Activated CD4-positive, alpha-beta T cell treated with anti-CD3 and anti-CD28 coated beads for 36 hours (primary cell): ENCODE measurements around the gene MBD1. TPM values are rescaled to one million over a fixed set of nuclear protein-coding genes. Genes with fewer than 3 reads are reported as not detected.
A peak's percentile ranks its signal among the peaks of the same experiment; 100 is the strongest.
"Not testable (repeated sequence)": the region's sequence is repeated elsewhere in the genome, so short reads cannot be mapped to it uniquely, and the experiment has no call there.

Source experiments
- ATAC-seq: fragments of 200-7000 bp; cut with Tn5 transposase; one replicate; pipeline ENCODE4 v1.10.0; 2021; ENCODE audit warnings: mild to moderate bottlenecking, moderate library complexity
- CTCF ChIA-PET: fragments of 350-600 bp; sonication (Branson Sonifier 250); formaldehyde crosslinking; loops from one replicate; lab custom pipeline; 2021; ENCODE audit warnings: antibody characterized with exemption; lab: Charles Lee
- POLR2A ChIA-PET: fragments of 350-600 bp; sonication (Branson Sonifier 250); formaldehyde crosslinking; loops from one replicate; lab custom pipeline; 2021; ENCODE audit warnings: antibody characterized with exemption, inconsistent platforms; lab: Charles Lee
- DNase-seq: peaks from one replicate; pipeline ENCODE4 v3.0.0-alpha.2; 2020
- H3K27ac Mint-ChIP-seq: one replicate; pipeline ENCODE4 v1.8.0; 2021; ENCODE audit warnings: mixed read lengths
- H3K27me3 Mint-ChIP-seq: one replicate; pipeline ENCODE4 v1.8.0; 2021; ENCODE audit warnings: mixed read lengths
- H3K36me3 Mint-ChIP-seq: one replicate; pipeline ENCODE4 v1.8.0; 2021; ENCODE audit warnings: low read depth, mixed read lengths
- H3K4me1 Mint-ChIP-seq: one replicate; pipeline ENCODE4 v1.8.0; 2021; ENCODE audit warnings: mixed read lengths
- H3K4me3 Mint-ChIP-seq: one replicate; pipeline ENCODE4 v1.8.0; 2021; ENCODE audit warnings: mild to moderate bottlenecking, moderate library complexity, mixed read lengths
- H3K9me3 Mint-ChIP-seq: one replicate; pipeline ENCODE4 v1.8.0; 2021; ENCODE audit warnings: low read depth, mixed read lengths
- intact Hi-C, 2 experiments: fragments of 100-400 bp; cut with DNase I in 1 of 2; cut with micrococcal nuclease in 1 of 2; formaldehyde crosslinking; loops; one replicate each; pipeline versions ENCODE4 v1.14.2 to v1.15.1; 2022 to 2024; cut with DNase I, micrococcal nuclease
- total RNA-seq, 2 experiments: library from RNA; stranded (reverse); gene quantifications; one replicate each; pipeline ENCODE4 v1.2.3, GENCODE V29; 2021

Gene MBD1
- total RNA-seq, 2 experiments from 2014 or later, result 62.2 to 70.5 TPM

DNA sequence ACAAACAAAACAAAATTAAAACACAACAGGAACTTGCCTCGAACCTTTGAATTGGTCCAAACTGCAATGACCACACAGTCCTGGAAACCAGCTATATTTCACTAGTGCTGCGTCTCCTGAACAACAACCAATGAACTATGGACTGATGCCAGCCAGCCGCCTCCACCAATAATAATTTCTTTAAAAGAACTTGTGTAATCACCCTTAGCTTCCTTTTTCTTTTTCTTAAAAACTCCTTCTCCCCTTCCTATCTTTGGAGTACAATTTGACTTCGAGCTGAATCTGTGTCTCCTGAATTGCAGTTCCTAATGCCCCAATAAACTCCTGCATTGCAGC lies 7.8 kb upstream of the MBD1 start:
- Mint-ChIP-seq H3K4me3 (peak overlapping the region; percentile 56), H3K4me1 (peaks cover 22% of the 10 kb centered on the region), H3K27me3 (no peaks in the 10 kb centered on the region), H3K9me3 (no peaks in the 10 kb centered on the region), H3K36me3 (peaks cover 28% of the 10 kb centered on the region), H3K27ac (peak overlapping the region; percentile 67)
- DNase-seq (no peak), ATAC-seq (no peak)
- intact Hi-C loops, result loop anchor here (5.0 to 10.0 kb wide), 5 partner anchors 68 to 1334 kb away; partner anchors contain the start of genes ACAA2 (in 1 of the 2), ELAC1 (in 1 of the 2), LIPG (in 1 of the 2) and SMAD7 (in 1 of the 2)
- ChIA-PET CTCF (interaction anchor here (1.3 to 2.0 kb wide), 4 partner anchors 15 to 68 kb away, joined by 3 to 7 read pairs (median 5); partner anchors contain the start of gene CFAP53), POLR2A (no interaction called here)

DNA sequence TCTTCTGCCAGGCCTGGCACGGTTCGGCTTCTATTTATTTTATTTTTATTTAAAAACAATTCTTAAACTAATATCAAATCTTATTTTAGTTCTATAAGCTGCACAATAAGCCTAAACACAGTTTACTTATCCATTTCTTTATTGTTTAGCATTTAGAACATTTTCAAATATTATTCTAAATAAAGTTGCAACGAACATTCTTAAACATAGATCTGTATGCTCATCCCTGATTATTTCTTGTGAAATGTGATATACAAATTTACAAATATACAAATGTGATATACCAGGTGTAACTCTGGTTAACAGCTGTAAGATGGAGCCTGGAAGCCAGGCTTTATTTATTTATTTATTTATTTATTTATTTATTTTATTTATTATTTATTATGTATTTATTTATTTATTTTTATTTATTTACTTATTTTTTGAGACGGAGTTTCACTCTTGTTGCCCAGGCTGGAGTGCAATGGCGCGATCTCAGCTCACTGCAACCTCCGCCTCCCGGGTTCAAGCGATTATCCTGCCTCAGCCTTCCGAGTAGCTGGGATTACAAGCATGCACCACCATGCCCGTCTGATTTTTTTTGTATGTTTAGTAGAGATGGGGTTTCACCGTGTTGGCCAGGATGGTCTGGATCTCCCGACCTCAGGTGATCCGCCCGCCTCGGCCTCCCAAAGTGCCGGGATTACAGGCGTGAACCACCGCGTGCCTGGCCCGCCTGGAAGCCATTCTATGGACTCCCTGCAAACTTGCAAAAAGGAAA lies 7.2 kb upstream of the MBD1 start:
- intact Hi-C loops, result loop anchor here (1.0 to 10.0 kb wide), 8 partner anchors 10 to 1334 kb away; partner anchors contain the start of genes ACAA2 (in 1 of the 2), ELAC1 (in 1 of the 2), LIPG (in 1 of the 2) and RPL17 (in 1 of the 2)
- Mint-ChIP-seq H3K4me3 (peak overlapping the region; percentile 92), H3K27ac (peak overlapping the region; percentile 97), H3K36me3 (peaks cover 33% of the 10 kb centered on the region), H3K4me1 (peaks cover 26% of the 10 kb centered on the region)
- H3K9me3 Mint-ChIP-seq, DNase-seq, H3K27me3 Mint-ChIP-seq, ATAC-seq, POLR2A ChIA-PET: not testable (repeated sequence)
- CTCF ChIA-PET, result interaction anchor here (1.3 to 2.0 kb wide), 4 partner anchors 14 to 69 kb away, joined by 3 to 7 read pairs (median 5); partner anchors contain the start of gene CFAP53

DNA sequence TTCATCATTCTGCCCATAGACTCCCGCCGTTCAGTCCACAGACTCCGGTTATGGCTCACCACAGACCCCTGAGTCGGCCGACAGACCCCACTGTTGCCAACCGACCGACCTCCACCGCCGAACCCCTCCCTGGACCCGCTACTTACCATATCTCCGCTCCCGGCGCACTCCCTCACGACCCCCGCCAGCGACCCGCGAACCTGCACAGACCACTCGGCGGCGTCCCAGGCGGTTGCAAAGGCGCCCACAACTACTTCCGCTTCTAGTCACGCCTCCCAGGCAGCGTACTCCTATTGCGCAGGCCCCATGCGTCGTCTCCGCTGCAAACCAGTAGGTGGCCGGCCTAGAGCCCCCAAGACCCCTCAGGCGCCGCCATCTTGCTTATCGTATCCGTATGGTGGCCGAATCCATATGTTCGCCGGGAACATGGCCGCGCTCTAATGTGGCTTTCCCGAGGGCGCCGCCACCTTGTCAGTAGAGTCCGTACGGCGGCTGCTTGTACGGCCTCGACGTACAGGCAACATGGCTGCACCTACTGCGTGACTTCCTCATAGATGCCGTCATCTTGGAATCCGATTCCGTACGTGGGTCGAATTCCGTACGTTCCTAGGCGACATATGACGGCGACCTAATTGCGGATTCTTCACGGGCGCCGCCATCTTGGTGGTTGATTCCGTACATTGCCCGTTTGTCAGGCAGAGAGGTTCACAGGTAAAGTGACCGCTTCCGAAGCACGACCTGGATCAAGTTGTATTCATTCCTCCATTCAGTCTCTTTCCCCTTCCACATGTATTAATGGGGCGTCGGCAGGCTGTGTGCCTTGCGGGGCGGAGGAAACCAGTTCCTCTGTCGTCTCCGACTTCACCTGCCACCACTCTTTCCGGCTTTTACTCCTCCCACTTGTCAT lies 6.4 kb upstream of the MBD1 start, which contains the start of gene CXXC1:
TSS of gene CXXC1 (minus strand) at position 252 of the 907 bp plus-strand sequence. CDS start at position 149, 103 bp downstream.
- Mint-ChIP-seq H3K27me3 (no peaks in the 10 kb centered on the region), H3K36me3 (peaks cover 41% of the 10 kb centered on the region), H3K4me3 (peak within 1 kb of the TSS; percentile 92), H3K9me3 (no peaks in the 10 kb centered on the region), H3K27ac (peak within 1 kb of the TSS; percentile 97), H3K4me1 (peaks cover 26% of the 10 kb centered on the region)
- ChIA-PET POLR2A (no interaction called here), CTCF (interaction anchor here (1.3 kb wide), 1 partner anchor 13 kb away, joined by 3 read pairs; no protein-coding TSS in a partner anchor)
- peak; percentile 98 for DNase-seq
- intact Hi-C loops, result loop anchor here (1.0 to 10.0 kb wide), 13 partner anchors 11 to 1333 kb away; partner anchors contain the start of genes ACAA2 (in 2 of the 2), CFAP53 (in 2 of the 2), RPL17 (in 2 of the 2) and DYM (in 1 of the 2)
- peak; percentile 92 for ATAC-seq

DNA sequence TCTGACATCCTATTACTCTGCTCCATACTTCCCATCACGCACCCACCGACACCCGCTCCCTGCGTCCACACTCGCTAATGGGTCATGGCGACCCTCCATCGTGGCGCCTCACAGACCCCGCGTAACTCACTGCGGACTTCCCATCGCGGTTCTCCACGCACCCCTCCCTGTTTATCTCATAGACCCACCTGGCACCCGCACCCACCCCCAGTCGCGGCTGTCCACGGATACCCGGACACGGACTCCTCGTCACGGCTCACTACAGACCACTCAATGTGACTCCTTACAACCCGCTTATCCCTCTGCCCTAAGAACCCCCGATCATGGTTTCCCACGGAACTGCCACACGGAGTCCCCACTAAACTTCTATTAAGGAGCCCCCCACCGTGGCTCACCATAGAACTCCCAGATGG lies 5.7 kb upstream of the MBD1 start:
- CTCF ChIA-PET, result no interaction called here
- POLR2A ChIA-PET, result no interaction called here
- no peaks in the 10 kb centered on the region for H3K27me3 Mint-ChIP-seq

DNA sequence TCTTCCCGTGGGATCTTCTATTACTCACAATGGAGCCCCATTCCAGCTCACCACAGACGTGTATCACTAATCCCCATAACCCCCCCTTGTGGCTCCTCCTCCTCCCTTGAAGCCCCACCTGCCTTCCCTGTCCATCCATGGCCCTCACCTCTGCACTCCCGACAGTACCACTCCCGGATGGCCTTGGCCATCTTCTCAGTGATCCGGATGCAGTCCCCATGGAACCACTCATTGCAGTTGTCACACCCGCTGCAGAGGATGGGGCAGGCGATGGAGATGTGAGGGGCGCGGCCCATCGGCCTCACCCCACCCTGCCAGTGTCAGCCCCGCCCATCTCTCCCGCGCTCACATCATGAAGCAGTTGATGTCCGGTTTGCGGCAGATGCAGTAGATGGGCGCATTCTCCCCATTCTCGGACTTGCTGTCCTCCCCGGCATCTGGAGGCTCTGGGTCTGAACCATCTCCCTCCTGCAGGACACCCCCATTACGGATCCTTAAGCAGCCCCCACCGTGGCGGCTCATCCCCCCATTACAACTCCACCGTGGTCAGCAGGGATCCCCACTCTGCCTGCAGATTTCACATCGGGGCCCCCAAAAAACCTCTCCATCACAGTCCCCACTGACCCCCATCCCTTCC lies 5.2 kb upstream of the MBD1 start:
- POLR2A ChIA-PET, result no interaction called here
- Mint-ChIP-seq H3K27ac (peak overlapping the region; percentile 97), H3K4me1 (peaks cover 26% of the 10 kb centered on the region), H3K27me3 (no peaks in the 10 kb centered on the region), H3K4me3 (peak overlapping the region; percentile 92), H3K9me3 (no peaks in the 10 kb centered on the region), H3K36me3 (peaks cover 50% of the 10 kb centered on the region)
- intact Hi-C loops, result loop anchor here (1.0 to 10.0 kb wide), 12 partner anchors 20 to 1332 kb away; partner anchors contain the start of genes ACAA2 (in 2 of the 2), CFAP53 (in 2 of the 2), DYM (in 1 of the 2) and ELAC1 (in 1 of the 2)
- CTCF ChIA-PET, result no interaction called here
- peak; percentile 65 for DNase-seq
- ATAC-seq, result no peak

More for the DNA sequence above, 5.7 kb upstream of the MBD1 start:
- peak; percentile 0 for ATAC-seq
- Mint-ChIP-seq H3K4me3 (peak overlapping the region; percentile 92), H3K9me3 (no peaks in the 10 kb centered on the region), H3K4me1 (peaks cover 26% of the 10 kb centered on the region), H3K27ac (peak overlapping the region; percentile 97), H3K36me3 (peaks cover 47% of the 10 kb centered on the region)
- no peak for DNase-seq
- intact Hi-C loops, result loop anchor here (1.0 to 10.0 kb wide), 12 partner anchors 20 to 1332 kb away; partner anchors contain the start of genes ACAA2 (in 2 of the 2), CFAP53 (in 2 of the 2), DYM (in 1 of the 2) and ELAC1 (in 1 of the 2)

DNA sequence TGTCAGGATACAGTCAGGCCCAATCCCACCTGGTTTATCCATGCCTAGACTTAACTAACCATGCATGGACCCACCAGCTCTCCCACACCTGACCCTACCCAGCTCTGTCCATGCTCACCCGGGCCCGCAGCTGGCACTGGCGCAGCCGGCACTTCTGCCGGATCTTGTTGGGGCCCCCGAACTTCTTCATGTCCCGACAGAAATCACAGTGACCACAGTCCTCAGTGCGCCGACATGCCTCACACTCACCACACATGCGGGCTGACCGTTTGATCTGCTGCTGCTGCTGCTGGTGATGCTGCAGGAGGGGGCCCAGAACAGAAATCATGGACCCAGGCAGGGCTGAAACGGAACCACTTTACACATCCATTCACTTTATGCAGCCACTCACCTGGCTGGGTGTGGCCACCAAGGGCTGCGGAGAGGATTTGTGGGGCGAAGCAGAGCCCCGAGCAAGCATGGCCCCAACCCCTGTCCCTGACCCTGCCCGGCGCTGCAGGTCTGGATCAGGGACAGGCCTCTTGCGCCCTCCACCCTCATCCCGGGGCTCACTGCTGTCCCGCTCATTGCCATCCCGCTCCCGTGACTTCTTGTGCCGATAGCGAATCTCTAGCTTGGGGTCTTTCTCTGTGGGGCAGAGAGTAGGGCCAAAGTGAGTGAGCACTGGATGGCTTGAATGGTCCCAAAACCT lies 4.5 kb upstream of the MBD1 start:
- intact Hi-C loops, result loop anchor here (2.0 to 10.0 kb wide), 6 partner anchors 72 to 1331 kb away; partner anchors contain the start of genes ACAA2 (in 1 of the 2), ELAC1 (in 1 of the 2), LIPG (in 1 of the 2) and MEX3C (in 1 of the 2)
- CTCF ChIA-PET, result no interaction called here

DNA sequence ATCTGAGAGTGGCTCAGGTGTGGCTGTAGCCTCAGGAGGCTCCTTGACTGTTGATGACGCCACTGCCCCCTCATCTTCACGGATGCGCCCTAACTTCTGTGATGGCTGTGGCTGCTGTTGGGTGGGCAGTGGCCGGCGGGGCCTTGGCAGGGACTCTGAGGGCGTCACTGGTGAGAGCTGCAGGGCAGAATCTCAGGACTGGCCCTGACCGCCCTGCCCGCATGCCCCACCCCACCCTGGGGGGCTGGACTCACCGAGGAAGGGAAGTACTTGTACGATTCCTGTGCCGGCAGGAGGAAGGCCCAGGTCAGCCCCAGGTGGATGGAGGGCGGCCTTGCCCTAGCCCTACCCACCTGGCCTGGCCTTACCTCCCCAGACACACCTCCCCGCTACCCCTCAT lies 3.7 kb upstream of the MBD1 start:
- Mint-ChIP-seq H3K9me3 (no peaks in the 10 kb centered on the region), H3K36me3 (peaks cover 61% of the 10 kb centered on the region), H3K4me3 (no peak overlapping the region), H3K27ac (no peak overlapping the region), H3K27me3 (no peaks in the 10 kb centered on the region), H3K4me1 (peaks cover 34% of the 10 kb centered on the region)
- ATAC-seq, result no peak
- POLR2A ChIA-PET, result no interaction called here
- CTCF ChIA-PET, result no interaction called here
- no peak for DNase-seq
- intact Hi-C loops, result loop anchor here (5.0 to 10.0 kb wide), 5 partner anchors 72 to 1330 kb away; partner anchors contain the start of genes ACAA2 (in 1 of the 2), ELAC1 (in 1 of the 2), LIPG (in 1 of the 2) and SMAD7 (in 1 of the 2)

More for the DNA sequence above, 4.5 kb upstream of the MBD1 start:
- POLR2A ChIA-PET, result no interaction called here
- Mint-ChIP-seq H3K27ac (peak overlapping the region; percentile 97), H3K9me3 (no peaks in the 10 kb centered on the region), H3K4me1 (peaks cover 27% of the 10 kb centered on the region), H3K36me3 (peaks cover 56% of the 10 kb centered on the region), H3K27me3 (no peaks in the 10 kb centered on the region), H3K4me3 (peak overlapping the region; percentile 92)
- no peak for DNase-seq
- no peak for ATAC-seq

DNA sequence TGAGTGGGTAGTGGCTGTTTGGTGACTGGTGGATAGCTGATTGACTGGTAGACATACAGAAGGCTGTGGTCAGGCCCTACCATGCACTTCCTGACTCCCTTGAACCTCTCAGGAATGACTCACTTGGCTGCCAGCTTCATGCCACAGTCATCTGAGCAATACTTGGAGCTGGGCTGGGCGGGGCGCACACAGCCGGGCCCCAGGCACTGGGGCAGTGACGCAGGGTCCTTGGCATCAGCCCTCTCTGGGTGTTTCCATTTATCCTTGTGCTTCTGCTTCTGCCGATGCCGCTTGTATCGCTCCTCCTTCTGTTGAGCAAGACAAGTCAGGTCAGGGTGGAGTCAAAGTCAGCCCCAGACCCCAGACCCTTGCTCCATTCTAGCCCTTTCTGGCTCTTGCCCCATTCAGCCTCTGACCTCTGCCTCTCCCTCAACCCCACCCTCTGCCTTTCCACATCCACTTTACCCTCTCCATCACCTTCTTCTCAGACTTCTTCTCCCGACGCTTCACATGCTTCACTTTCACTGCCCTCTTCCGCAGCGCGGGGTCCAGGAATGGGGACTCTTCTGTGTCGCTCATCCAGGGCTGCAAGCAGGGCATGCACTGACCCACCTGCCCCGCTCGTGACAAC lies 3.0 kb upstream of the MBD1 start:
- Mint-ChIP-seq H3K36me3 (peaks cover 61% of the 10 kb centered on the region), H3K27me3 (no peaks in the 10 kb centered on the region), H3K27ac (peak overlapping the region; percentile 10), H3K4me1 (peaks cover 38% of the 10 kb centered on the region), H3K9me3 (no peaks in the 10 kb centered on the region), H3K4me3 (no peak overlapping the region)
- POLR2A ChIA-PET, result no interaction called here
- DNase-seq (no peak), ATAC-seq (no peak)
- CTCF ChIA-PET, result no interaction called here
- intact Hi-C loops, result loop anchor here in 1 of 2 experiments (5.0 to 10.0 kb wide), 3 partner anchors 593 to 1330 kb away; partner anchors contain the start of genes ELAC1, ME2 and SMAD7

DNA sequence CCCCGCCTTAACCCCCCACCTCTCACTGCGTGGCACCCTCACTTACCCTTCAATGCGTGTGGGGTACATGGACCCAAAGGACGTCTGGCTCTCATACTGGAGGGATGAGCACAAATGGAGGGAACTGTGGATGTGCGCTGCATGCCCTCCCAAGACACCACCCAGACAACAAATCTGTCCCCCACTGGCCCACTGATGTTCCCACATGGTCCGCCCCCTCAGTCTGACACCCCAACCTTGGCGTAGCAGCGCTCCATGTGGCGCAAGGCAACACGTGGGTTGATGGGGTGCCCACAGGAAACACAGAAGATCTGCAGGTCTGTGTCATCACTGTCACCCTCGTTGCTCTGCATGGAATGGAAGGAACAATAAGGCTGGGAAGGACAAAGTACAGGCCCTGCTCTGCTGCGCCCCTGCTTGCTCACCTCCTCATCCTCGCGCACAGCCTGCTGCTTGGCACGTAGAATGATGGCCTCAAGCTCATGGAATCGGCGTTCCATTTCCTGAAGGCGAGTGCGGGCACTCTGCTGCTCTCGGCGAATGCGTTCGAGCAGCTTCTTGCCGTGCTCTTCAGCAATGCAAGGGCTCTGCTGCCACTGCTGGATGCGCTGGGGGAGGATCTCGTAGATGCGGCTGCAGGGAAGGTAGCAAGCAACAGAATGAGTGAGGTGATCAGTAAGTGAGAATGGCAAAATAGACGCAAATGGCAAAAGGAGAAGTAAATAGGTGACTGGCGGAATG lies 2.3 kb upstream of the MBD1 start:
- ChIA-PET POLR2A (no interaction called here), CTCF (no interaction called here)
- Mint-ChIP-seq H3K4me3 (no peak overlapping the region), H3K9me3 (no peaks in the 10 kb centered on the region), H3K4me1 (peaks cover 39% of the 10 kb centered on the region), H3K27me3 (no peaks in the 10 kb centered on the region), H3K27ac (peak overlapping the region; percentile 22), H3K36me3 (peaks cover 65% of the 10 kb centered on the region)
- intact Hi-C loops, result loop anchor here in 1 of 2 experiments (5.0 to 10.0 kb wide), 3 partner anchors 594 to 1329 kb away; partner anchors contain the start of genes ELAC1, ME2 and SMAD7
- ATAC-seq, result no peak
- no peak for DNase-seq
